CD4-positive, alpha-beta T cell treated with Interleukin-12 subunit alpha and Interleukin-12 subunit beta, for 1 hour (primary cell): ENCODE results near the gene FAM83C.
A peak's percentile ranks its signal among the peaks of the same experiment; 100 is the strongest.
"Not testable (repeated sequence)": the region's sequence is repeated elsewhere in the genome, so short reads cannot be mapped to it uniquely, and the experiment has no call there.

ENCODE experiments used
- DNase-seq: peaks from one replicate; pipeline ENCODE4 v3.0.0-alpha.2; 2020

FAM83C gene

DNA sequence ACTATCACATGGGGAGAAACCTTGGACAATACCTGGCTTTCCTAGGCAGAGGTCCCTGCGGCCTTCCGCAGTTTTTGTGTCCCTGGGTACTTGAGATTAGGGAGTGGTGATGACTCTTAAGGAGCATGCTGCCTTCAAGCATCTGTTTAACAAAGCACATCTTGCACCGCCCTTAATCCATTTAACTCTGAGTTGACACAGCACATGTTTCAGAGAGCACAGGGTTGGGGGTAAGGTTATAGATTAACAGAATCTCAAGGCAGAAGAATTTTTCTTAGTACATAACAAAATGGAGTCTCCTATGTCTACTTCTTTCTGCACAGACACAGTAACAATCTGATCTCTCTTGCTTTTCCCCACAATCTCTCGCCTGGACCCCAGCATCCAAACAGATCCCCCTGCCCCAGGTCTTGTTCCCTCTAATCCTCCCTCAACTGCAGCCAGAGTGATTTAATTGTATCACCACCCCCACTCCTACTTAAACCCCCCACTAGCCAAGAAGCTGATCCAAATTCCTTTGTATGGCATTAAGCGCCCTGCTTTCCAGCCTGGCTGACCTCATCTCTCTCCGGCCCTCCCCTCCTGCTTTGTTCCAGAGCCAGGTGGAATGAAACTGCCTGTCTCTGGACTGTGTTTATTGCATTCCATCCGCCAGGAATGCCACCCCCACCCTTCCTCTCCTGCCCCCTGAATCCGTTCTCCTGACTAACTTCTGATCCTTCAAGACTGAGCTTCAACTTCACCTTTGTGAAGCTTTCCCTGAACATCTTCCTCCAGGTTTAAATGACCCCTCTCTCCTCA lies 29.3 kb downstream of the FAM83C start:
- DNase-seq: not testable (repeated sequence)

DNA sequence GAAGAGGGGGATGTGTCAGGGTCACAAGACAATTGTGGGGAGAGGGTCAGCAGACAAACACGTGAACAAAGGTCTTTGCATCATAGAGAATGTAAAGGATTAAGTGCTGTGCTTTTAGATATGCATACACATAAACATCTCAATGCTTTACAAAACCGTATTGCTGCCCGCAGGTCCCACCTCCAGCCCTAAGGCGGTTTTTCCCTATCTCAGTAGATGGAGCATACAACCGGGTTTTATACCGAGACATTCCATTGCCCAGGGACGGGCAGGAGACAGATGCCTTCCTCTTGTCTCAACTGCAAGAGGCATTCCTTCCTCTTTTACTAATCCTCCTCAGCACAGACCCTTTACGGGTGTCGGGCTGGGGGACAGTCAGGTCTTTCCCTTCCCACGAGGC lies 29.9 kb downstream of the FAM83C start:
- DNase-seq: not testable (repeated sequence)

GRCh38 chr20:35260426-35260825 lies 31.8 kb downstream of the FAM83C start:
- no peak for DNase-seq

DNA sequence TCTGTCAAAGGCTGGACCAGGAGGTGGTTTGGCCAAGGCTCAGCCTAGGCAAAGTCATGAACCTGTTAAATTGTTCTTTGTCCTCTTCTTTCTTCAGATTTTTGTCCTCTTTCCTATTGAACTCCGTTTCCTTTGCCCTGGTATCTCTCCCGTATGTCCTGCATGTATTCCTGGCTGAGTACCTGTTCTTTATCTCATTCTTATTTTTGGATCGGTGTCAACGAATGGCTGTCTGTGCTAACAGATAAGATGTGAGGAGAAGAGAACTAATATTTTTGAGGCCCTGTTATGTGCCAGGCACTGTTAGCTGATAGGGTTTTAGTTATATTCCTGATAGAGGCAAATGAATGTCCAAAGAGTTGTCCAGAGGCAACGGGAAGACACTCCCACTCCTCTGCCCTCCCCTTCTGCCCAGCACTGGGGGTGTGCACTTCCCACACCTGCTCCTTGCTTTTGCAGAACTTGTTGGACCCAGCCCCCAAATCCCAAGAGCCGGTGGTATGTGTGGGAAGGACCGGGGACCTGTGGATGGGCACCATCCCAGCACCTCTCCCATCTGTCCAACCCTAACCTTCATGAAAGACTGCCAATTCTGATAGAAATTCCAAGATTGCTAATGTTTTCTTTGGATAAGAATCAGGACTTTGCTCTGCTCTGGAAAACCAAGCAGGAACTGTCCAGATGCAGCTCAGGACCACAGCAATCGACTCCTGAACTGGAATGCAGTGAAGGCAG lies 34.9 kb downstream of the FAM83C start:
- no peak for DNase-seq

- no peak for DNase-seq
These were observed 37.7 kb downstream of the FAM83C start for GRCh38 chr20:35254448-35254999.

DNA sequence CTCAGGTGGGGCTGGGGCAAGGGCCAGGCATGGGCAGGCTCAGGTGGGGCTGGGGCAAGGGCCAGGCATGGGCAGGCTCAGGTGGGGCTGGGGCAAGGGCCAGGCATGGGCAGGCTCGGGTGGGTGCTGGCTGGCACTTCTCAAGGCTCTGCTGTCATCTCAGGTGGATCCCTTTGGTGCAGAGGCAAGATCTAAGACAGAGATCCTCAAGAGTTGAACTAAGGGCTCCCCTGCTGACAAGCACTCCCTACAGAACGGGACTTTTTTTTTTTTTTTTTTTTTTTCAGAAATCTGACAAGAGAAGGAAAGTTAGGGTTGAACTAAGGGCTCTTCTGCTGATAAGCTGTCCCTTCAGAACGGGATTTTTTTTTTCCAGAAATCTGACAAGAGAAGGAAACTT lies 39.2 kb downstream of the FAM83C start:
- DNase-seq: no peak

- DNase-seq: not testable (repeated sequence)
These were observed 39.6 kb downstream of the FAM83C start for GRCh38 chr20:35252598-35252997.

- peak; percentile 58 for DNase-seq
These were observed 40.2 kb downstream of the FAM83C start for GRCh38 chr20:35252037-35252461.

GRCh38 chr20:35251613-35251940 lies 40.6 kb downstream of the FAM83C start:
- no peak for DNase-seq

- DNase-seq: no peak
These were observed 43.4 kb downstream of the FAM83C start for GRCh38 chr20:35248641-35249475.

- no peak for DNase-seq
These were observed 45.5 kb downstream of the FAM83C start for GRCh38 chr20:35246723-35247122.

DNA sequence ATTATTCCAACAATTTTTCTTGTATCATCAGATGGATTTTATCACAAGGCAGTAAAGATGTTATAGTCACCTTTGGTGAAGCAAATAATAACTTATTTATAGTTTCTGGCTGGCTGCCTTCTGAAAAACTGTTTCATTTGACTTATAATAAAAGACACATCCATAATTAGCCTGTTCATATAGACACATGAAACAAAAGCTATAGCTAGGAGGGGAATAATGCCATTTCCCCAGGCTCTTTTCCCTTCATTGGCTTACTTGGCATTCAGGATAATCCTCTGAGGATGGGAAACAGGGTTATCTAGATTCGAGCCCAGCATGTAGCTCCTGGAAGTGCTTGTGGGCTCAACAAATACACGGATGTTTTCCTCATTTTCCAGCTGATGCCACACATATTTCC lies 48.2 kb downstream of the FAM83C start:
- DNase-seq: no peak

GRCh38 chr20:35243317-35243716 lies 48.9 kb downstream of the FAM83C start:
- DNase-seq: no peak

DNA sequence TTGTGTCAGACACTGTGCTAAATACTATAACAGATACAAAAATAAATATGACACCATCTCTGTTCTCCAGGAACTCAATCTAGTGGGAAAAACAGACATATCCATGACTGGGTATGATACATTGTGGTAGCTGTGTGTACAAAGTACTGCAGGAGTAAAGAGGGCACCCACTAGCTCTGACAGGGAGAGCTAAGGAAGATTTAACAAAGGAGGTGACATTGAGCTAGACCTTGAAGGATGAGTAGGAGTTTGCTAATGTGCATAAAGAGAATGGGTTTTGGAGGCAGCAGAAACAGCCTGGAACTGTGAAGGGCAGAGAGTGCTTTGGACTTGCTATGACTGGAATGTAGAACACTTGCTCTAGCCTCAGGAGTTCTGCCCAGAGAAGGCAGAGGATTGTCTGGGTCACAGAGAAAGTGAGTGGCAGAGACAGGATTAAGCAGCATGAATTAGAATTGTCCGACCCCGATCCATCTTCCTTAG lies 51.4 kb downstream of the FAM83C start:
- no peak for DNase-seq

GRCh38 chr20:35240083-35240810 lies 52.0 kb downstream of the FAM83C start:
- no peak for DNase-seq

DNA sequence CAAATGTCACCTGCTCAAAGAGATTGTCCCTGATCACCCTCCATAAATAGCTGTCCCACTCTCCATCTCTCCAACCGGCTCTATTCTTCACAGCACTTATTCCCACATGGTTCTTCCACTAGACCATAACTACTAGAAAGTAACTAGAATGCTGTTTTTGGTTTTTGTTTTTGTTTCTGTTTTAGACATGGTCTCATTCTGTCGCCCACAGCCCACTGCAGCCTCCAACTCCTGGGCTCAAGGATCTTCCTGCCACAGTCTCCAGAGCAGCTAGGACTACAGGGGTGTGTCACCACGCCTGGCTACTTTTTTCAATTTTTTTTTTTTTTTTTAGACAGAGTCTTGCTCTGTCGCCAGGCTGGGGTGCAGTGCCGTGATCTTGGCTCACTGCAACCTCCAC lies 53.5 kb downstream of the FAM83C start:
- no peak for DNase-seq

GRCh38 chr20:35238170-35238569 lies 54.1 kb downstream of the FAM83C start:
- DNase-seq: no peak

- no peak for DNase-seq
These were observed 54.7 kb downstream of the FAM83C start for GRCh38 chr20:35237486-35237885.

GRCh38 chr20:35235881-35236280 lies 56.3 kb downstream of the FAM83C start:
- DNase-seq: no peak
